GM21515 (cell line): ENCODE results near the gene PAK6.

Source experiments
- ATAC-seq: cut with Tn5 transposase; IDR thresholded peaks from one replicate; pipeline ENCODE4 v1.9.1; 2021; ENCODE audit not compliant: unreplicated experiment

The PAK6 gene

DNA sequence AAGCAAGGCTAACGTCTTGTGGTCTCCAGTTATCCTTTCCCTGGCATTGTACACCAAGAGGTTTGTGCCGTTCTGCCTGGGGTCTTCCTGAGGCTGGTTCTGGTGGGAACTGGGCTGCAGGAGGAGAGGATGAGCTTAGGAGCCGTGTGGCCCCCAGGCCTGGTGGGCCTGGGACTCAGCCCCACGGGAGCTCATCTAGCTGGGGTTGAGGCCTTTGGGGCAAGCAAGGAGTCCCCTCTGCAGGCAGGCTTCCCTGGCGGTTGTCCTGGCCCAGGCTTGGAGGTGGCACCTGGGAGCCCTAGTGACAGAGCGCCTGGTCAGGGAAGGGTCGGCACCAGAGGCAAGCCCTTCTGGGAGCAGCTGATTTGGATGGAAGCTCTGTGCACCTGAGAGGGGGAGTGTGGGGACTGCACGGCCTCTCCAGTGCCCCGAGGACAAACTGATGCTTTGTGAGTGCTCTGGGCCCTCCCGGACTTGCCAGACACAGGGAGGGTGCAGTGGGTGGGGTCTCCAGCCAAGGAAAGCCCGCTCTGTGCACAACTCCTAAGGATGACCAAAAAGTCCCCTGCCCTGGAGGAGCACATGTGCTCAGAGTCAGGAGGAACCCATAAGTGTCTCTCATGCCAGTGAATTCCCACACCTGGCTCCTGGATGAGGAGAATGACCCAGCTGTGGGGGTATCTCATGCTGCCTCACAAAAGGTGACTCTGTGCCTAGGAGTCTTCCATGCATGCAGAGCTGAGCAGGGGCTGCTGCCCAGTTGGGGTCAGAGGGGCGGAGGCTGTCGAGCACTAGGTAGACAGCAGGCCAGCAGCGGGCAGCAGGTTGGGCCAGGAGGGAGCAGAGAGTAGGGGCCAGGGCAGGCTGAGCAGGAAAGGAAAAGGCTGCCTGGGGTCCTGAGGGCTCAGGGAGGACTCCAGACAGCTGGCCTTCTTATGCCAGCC, 2.7 kb downstream of the PAK6 start:
- ATAC-seq: no peak

DNA sequence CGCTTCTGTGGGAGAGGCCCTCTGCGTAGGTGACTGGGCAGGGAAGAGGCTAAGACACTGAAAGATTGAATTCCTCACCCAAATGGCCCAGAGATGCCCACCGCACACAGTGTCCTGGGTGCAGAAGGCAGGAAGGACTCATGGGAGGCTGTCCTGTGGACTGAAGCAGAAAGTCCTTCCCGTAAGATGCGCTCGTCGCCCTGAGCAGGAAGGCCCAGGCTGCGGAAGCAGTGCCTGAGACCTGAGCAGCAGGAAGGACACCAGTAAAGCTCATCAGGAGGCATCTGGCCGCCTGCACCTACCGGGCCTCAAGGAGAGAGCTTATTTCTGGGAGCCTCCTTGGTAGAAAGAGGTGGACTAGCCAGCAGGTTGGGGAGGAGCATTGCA, 3.3 kb downstream of the PAK6 start:
- no peak for ATAC-seq

DNA sequence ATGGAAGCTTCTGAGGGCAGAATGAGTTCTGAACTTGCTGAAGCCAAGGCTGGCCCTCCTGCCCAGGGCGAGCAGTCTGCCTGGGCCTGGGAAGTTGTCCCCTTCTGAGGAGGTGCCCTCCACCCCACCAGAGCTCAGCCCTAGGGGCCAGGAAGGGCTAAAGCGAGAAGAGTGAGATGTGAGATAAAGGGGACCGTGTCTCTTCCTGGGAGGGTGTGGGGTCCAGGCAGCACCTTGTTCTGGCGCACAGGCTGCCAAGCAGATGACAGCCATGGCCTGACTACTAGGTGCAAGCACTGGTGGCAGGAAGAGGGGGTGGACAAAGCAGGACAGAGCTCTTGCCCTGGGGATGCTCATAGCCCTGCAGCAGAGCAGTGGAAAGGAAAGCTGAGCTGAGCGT, 3.7 kb downstream of the PAK6 start:
- ATAC-seq: no peak

DNA sequence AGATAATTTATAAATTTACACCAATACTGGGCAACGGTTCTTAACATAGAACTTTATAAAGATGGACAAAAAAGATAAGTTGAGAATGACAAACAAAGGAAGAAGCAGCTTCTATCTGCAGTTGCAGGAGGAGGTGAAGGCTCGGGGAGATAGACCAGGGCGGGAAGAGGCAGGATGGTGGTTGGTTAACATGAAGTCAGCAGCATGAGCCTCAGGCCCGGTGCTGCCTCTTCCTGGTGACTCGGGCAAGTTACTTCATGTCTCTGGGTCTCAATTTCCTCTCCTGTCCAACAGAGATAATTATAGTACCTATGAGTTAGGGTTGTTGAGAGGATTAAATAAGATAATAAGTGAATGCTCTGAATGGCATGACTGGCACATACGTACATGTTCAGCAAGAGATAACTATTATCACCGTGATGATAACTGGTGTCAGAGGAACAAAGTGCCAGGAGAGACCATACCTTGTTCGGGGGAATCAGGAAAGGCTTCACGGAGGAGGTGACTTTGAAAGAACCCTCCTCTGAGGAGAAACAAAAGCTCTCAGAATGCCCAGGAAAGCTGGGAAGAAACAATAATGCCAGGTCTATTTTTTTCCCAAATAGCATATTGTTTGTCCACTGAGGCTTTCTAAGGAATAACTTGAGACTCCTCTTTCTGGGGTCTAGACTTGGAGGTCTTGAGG, 4.4 kb downstream of the PAK6 start:
- no peak for ATAC-seq

DNA sequence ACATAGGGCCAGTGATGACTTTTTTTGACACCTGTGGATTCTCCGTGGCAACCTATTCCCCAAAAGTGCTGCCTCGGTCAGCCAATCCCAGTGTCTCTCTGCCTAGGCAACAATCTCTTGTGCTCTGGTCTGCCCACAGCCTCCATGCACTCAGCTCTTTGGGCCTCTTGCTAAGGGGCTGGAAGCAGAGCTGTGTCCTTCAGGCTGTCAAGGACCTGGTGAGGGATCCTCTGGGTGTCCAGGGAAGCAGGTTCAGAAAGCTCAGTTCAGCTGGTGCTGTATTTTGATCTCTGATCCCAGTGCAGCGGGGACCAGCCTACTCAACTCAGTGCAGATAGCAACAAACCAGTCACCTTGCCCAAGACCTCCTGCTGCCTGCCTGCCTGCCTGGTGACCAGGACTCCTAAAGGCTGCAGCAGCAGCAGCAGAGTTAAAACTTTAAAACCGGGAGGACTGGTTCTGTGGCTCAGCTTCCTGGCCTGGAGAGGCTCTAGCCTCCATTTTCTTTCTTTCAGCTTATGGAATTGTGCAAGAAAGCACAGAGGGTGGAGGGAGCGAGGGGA, 6.2 kb downstream of the PAK6 start:
- no peak for ATAC-seq

DNA sequence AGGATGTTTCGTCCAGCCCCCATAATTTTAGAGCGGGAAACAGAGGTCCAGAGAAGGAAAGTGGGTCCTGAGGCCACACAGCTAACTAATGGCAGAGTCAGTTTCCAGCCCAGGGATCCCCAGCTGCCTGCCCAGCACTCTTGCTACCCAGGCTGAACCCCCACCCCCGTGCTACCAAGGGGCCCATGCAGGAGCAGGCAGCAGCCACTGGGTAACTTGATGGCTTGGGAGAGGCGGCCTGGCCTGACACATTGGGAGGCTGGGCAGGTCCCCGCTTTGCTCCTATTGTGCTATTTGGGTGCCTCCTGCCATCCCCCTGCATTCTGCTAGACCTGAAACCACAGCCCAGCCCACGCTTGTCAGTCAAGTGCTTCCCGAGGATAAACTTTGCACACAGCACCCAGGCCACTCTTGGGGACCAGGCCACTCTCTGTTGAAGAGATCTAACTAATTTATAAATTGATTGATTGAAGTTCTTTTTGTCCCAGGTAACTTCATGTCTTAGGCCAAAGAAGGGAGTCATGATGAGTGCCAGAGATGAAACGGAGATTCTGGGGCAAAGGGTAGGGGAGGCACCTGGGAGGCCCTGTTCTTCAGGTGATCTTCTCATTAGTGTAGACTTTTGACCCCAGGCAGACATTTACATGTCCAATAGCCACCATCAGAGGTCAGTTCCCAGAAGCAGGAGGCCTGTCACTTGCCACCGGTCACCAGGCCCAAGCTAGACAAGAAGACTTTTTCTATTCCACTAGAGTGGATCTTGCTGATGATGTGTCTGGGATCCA, 7.0 kb downstream of the PAK6 start:
- no peak for ATAC-seq

DNA sequence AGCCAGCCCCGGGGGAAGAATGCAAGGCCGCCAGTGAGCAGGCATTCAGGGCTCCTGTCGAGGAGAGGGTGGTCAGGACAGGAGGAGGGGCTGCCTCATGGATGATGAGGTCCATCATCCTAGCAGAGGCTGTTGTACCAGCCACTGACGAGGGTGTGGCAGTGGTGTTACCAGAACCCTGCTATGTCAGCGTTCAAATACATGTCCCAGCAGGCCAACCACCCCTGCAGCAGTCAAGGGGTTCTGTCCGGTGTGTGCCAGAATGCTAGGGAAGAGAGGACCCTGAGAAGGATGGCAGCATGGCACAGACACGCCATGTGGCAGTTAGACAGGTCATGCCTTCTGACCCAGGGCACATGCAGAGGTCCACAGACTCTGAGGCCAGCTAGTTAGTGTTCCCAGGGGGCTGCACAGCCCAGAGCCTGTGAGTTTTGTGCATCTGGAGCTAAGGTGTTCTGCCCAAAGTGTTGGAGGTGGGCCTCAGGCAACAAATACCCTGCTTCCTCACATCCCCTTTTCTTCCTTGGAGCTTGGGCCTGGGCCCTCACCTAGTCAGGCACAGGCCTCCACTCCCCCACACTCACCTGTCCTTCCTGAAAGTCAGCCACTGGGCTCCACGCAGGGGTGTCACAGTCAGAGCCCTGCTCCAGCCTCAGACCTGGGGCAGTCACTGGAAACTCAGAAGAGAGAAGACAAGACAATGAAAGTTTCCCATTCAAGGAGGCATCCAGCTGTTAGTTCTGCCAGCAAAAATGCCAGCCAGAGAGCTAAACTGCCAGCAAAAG, 7.8 kb downstream of the PAK6 start:
- no peak for ATAC-seq

DNA sequence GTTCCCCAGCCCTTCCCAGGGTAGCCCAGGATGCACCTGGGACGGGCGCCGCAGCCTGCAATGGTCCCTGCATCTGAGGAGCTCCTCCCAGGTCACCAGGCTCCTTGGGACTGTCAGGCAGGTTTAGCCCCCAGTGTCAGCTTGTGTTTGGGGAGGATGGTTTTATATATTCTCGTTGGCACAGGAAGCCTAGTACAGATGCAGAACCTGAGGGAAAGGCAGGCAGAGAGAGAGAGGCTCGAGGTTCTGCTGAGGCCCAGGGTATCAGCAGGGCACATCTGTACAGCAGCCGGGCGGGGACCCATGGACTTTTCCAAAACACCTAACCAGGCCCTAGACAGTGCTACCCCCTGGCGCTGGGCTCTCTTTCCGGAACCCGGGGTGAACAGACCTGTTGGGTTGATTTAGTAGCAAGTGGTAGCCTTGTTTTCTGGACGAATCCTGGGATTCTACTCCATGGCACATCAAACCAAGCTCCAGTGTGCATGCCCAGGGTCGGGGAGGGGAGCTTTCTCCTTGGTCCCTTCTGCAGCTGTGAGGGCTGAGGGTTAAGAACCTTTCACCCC, 8.6 kb downstream of the PAK6 start:
- ATAC-seq: no peak

DNA sequence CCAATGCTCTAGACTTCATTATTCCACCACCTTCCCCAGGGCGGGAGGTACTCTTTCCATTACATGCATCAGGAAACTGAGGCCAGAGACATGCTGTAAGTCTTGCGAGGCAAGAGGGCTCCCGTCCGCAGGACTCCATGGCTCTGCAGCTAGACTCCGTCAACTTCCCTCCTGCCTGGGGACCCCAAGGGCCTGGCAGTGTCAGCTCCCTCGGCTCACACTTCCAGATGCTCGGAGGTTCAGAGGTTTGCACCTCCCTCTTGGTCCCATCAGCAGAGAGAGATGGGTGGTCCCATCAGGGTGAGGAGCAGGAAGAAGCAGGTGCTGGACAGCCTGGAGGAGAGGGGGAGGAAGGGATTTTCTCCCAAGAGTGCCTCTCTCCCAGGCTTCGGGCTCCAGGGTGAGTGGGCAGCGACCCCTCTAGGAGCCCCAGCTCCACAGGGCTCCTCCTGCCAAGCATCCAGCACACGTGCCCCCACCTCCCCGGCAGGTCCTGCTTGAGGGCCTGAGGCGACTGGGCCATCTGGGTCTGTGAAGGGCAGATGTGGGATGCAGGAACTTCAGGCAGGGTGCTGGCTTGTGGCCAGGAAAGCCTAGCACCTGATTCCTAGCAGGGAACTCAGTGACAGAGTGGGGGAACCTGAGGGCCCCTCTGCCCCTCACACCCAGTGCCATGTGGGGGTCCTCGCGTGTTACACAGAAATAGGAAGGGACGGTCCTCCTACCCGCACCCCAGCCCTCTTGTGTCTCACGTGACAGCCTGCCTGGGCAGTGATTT, 9.3 kb downstream of the PAK6 start:
- ATAC-seq: no peak

DNA sequence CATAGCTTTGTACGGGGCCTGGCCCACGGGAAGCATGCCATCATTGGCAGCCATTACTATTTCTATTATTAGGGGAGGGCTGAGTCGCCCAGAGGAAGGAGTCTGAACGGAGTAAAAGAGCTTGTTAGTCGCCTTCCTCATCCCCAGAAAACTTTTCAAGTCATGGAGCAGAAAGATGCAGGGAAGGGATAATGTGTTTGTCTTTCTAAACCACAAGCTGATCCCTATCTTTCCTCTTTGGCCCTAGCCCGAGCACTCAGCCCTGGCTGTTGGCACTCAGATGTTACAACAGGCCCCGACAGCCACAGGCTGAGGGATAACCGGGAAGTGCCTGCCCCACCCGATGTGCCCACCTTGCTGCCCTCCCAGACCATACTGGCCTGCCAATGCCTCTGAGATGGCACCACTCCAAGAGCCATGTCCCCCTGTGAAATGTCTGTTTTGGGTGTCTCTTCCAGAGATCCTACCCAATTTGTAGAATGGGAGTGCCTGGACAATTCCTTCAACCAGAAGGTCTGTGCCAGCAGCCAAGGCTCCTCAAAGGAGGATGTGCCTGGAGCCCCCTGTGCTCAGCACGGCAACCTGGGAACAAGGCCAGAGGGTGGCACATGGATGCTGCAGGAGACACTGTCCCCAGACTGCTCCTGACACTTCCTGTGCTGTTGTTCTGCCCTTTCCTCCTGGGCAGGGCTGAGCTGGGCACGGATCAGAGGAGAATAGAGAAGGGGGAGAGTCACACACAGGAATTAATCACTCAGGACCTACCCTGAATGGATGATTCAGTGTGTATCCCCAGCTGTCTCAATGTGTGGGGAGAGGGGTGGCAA, 10.8 kb downstream of the PAK6 start:
- ATAC-seq: no peak

DNA sequence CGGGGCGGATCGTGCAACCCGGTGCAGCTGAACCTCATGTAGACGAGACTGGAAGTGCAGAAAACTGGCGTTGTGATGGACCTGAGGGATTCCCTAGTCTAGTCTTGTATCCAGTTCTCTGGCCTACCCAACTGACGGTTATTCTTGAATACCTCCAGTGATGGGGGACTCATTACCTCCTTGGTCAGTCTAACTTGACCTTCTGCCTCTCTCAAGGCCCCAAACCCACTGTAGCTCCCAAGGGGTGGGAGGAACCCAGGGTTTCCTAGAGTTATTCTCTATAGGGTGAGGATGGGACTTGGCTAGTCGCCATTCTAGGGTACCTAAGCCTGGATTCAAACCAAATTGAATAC, 11.4 kb downstream of the PAK6 start:
- no peak for ATAC-seq

DNA sequence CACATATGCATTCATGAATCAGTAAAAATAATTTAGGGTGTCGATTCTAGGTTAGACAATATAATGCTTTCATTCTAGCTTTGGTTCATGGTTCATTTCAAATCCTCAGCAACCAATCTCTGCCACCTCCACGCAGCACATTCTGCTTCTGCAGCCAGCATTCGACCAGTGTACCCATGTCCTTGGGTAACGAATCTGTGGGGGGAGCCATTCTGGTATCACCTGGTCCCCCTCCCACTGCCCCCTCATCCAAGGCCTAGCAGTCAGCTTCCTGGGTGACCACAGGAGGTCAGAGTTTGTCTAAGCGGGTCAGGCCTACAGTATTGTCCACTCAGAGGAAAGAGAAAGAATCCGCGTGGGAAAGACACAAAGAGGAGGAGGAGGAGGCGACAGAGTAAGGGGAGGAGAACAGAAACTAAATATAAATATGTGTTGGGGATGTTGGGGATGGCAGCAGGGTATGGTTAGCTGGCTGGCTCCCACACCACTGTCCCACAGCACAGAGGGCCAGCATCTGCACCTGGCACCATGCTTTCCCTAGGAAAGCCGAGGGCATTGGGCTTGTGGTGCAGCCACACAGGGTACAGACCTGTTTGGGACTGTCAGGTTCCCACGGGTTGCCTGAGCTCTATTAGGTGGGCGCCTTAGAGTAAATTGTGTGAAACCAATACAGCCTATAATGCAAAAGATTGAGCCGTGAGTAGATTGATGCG, 12.1 kb downstream of the PAK6 start:
- no peak for ATAC-seq

DNA sequence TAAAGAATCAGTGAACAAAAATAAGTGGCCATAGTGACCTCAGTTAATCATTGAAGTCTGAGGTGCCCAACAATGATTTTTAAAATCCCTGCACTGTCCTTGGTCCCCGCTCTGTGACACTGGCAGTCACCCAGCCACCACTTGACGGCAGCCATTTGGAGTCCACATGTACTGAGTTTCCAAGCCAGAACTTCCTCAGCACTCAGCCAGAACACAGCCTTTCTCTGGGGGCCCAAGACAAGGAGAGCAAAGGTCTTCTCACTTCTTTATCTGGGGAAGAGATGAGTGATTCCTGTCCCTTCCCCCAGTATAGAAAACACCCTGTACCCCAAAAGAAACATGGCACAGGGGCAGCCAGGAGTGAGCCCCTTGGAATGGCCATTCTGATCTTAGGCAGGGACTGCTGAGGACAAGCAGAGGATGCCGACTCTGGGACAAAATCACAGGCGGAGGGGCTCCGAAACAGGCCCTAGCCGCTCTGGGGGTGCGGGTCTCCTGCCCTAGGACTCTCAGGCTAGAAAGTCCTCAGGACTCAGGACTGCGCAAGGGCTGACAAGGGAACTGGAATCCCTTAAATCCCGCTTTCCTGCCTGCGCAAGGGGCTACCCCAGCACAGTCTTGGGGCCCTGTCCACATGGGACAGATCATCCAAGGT, 12.8 kb downstream of the PAK6 start:
- no peak for ATAC-seq

DNA sequence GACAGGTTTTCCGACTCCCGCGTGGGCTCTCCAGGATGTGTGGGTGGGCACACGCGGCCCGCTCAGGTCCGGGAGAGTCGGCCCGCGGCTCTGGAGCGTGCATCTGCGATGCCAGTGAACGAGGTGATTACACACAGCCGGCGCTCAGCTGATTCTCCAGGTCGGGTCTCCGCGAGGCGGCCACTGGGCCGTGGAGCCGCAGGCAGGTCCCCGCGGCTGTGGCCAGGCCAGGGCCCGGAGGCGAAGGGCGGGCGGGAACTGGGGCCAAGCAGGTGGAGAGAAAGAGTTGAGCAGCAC, 13.2 kb downstream of the PAK6 start:
- no peak for ATAC-seq

DNA sequence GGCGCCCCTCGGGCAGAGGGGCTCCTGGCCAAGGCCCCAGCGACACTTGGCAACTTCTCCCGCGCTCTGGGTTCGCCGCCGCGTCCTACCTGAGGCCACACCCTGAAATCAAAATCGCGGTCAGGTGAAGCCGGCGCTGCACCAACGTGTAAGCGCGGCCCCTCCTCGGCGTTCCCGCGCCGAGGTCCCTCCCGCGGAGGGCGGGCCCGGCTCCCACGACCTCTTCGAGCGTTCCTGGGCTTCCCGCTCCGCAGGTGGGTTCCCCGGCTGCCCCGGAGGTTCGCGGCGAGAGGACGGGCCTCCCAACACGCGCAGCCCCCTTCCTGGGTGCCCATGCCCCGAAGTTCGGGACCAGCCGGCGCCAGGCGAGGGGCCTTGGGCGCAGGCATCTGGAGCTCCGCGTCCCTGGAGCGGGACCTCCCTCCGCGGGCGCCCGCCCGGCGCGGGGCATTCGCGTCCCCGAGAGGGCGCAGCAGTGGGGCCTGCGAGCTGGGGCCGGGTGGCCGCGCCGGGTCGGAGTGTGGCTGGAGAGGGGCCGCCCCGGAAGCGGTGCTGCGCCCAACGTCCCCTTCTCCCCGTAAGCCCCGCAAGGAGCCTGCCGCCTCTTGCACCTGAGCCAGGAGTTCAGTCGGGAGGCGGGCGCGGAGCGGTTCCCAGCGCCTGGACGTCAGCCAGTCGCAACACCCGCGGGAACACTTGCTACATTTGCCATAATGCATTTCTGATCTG, 13.7 kb downstream of the PAK6 start:
- no peak for ATAC-seq

DNA sequence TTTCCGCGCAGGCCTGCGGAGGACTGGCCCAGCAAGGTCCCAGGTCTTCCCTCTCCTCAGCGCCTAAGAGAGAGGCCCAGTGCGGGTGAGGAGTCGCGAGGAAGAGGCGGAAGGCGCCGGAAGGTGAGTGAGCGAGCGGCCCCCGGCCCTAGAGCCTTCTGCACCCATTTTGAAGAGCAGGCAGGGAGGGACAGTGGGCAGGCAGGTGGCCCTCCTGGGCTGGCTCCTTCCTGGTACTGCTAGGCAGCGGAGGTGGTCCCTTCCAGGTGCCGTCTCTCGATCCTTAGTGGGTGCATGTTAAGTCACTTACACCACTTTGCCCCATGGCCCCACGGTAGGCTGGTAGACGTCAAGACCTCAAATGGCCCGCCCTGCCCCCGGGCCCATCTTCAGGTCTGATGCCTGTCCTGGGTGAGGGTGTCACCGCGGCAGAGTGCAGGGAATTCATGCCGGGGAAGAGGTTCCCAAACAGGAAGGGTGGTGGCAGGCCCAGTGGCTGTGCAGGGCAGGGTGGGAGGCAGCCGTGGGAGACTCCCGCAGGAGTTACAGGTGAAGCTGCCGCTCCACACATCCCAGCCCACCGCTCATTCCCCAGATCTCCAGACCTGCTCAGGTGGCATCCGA, 14.4 kb downstream of the PAK6 start:
- no peak for ATAC-seq

DNA sequence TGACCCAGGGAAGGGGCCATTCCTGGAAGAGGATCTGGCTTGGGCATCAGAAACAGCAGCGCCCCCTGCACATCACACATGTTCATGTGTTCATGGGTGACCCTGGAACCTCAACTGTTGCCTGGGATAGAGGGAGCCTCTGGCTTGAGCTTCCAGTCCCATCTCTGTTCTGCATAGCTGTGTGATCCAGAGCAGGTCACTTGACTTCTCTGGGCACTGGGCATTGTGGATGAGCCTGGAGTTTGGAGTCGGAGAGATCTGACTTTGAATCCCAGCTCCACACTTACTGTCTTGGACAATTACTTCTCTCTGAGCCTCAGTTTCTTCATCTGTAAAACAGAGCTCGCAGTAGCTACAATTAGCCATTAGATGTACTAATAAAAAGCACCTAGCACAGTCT, 15.6 kb downstream of the PAK6 start:
- no peak for ATAC-seq
